Fibroblast of the conjunctiva (primary cell): ENCODE results near the gene DPH1.
A peak's percentile ranks its signal among the peaks of the same experiment; 100 is the strongest.
"Not testable (repeated sequence)": the region's sequence is repeated elsewhere in the genome, so short reads cannot be mapped to it uniquely, and the experiment has no call there.

Source experiments
- DNase-seq: peaks from one replicate; pipeline ENCODE4 v3.0.0-alpha.2; 2010; ENCODE audit warnings: low read depth

DPH1 gene

GRCh38 chr17:2008332-2009126 lies 21.4 kb upstream of the DPH1 start:
- DNase-seq, result no peak

DNA sequence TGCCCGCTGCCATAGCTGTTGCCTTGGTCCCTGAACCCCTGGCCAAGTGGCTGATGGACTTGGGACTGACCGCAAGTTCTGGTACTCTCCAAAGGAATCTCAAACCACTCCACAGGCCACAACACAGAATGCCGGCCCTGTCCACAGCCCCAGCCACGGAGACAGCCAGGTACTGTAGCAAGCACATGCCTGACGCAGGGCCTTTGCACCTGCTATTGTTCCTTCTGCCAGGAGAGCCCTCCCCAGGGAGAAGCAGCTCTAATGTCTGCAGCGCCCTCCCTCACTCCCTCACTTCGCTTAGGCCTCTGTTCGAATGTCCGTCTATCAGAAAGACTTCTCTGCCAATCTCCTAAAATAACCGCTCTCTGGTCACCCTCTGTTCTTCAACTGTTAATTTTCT lies 20.2 kb upstream of the DPH1 start:
- no peak for DNase-seq

GRCh38 chr17:2011411-2012371 lies 18.3 kb upstream of the DPH1 start:
- peak; percentile 68 for DNase-seq

GRCh38 chr17:2012499-2012898 lies 17.5 kb upstream of the DPH1 start:
- no peak for DNase-seq

DNA sequence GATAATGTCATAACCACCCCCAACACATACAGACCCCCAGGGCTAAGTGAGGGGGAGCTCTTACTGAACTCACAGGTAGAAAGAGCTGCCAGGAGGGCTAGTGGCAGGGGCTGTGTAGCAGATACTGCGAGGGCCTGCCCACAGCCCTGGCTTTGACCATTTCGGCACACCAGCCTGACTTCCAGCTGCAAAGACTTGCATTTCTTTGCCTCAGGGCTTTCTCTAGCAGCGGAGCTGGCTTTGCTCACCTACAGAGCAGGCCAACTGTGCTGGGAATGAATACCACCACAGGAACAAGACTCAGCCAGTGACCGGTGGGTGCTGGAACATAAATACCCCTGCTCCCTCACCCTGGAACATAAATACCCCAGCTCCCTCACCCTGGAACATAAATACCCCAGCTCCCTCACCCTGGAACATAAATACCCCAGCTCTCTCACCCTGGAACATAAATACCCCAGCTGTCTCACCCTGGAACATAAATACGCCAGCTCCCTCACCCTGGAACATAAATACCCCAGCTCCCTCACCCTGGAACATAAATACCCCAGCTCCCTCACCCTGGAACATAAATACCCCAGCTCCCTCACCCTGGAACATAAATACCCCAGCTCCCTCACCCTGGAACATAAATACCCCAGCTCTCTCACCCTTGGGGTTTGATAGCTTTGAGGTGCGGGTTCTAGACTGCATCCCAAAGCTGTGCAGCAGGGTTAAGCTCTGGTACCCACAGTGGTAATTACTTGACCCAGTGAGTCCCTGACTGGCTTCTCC lies 16.5 kb upstream of the DPH1 start:
- not testable (repeated sequence) for DNase-seq

- no peak for DNase-seq
Observed at GRCh38 chr17:2013994-2014317, 16.0 kb upstream of the DPH1 start.

GRCh38 chr17:2015314-2015713 lies 14.6 kb upstream of the DPH1 start:
- DNase-seq, result no peak

DNA sequence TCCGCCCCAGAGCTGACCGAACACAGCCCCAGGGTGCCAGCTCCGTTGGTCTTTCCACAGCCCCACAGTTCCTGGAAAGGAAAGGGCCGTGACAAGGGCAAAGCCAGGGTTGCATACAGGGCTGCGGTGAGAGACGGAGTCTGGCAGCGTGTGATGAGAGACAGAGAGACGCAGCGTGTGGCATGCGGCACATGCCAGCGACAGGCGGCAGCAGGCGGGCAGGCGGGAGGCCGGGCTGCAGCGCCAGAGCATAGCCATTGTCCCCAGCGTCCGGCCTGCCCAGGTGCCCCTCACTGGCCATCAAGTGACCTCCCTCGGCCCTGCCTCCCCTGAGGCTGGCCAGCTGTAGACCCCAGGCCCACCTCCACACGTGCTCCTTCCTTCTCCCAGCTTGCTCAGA lies 13.5 kb upstream of the DPH1 start:
- no peak for DNase-seq

GRCh38 chr17:2017274-2017941 lies 12.5 kb upstream of the DPH1 start:
- no peak for DNase-seq

DNA sequence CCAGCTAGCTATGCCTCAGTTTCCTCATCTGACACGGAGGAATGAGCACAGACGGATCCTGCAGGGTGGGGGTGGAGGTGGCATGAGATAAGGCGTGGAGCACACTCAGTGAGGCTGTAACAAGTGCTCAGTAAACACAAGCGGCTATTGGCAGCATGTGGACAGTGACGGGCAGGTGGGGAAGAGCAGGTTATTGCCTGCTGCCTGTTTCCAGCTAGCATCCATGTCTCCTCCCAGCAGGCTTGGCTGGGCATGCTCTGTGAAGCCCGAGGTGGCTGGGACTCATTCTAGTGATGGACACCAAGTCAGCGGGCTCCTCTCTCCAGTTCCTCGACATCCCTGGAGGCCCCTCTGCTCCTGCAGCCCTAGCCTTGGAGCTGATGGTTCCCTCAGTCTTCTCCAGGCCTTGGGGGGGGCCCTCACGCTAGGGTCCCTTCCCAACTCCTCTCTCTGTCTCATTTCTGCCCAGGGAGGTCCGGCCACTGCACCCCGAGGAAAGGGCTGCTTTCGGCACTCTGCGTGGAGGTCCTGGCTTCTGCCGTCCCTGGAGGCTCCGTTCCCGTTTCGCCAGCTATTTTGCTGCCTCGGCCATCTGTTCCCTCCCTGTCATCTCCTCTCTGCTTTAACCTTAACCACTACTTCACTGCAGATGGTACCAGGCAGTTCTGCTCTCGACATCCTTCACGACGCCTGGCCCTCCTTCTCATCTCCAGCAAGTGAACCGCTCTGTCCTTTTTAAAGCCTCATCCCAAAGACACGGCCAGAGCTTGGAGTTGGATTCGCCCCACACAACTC lies 11.0 kb upstream of the DPH1 start:
- no peak for DNase-seq

- no peak for DNase-seq
Observed at GRCh38 chr17:2019723-2020122, 10.2 kb upstream of the DPH1 start.

DNA sequence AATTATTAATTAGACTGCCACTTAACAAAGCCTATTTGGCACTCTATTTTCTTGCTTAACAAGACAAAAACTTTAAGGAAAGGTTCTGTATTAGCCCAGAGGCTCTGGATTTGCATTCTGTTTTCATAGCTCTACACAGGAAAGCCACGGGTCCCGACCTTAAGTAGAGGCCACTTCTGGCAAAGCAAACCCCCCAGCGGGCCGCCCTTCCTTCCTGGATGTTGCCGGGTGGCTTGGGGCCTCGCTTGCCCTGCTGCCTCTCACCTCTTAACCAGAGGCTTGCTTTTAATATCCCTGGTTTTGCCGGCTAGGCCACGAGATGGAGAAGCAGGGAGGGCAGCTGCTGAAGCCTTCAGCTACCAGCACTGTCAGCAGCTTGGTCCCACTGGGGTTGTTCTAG lies 9.2 kb upstream of the DPH1 start:
- no peak for DNase-seq

- no peak for DNase-seq
Observed at GRCh38 chr17:2022647-2023240, 7.2 kb upstream of the DPH1 start.

GRCh38 chr17:2023256-2023655 lies 6.7 kb upstream of the DPH1 start:
- no peak for DNase-seq

DNA sequence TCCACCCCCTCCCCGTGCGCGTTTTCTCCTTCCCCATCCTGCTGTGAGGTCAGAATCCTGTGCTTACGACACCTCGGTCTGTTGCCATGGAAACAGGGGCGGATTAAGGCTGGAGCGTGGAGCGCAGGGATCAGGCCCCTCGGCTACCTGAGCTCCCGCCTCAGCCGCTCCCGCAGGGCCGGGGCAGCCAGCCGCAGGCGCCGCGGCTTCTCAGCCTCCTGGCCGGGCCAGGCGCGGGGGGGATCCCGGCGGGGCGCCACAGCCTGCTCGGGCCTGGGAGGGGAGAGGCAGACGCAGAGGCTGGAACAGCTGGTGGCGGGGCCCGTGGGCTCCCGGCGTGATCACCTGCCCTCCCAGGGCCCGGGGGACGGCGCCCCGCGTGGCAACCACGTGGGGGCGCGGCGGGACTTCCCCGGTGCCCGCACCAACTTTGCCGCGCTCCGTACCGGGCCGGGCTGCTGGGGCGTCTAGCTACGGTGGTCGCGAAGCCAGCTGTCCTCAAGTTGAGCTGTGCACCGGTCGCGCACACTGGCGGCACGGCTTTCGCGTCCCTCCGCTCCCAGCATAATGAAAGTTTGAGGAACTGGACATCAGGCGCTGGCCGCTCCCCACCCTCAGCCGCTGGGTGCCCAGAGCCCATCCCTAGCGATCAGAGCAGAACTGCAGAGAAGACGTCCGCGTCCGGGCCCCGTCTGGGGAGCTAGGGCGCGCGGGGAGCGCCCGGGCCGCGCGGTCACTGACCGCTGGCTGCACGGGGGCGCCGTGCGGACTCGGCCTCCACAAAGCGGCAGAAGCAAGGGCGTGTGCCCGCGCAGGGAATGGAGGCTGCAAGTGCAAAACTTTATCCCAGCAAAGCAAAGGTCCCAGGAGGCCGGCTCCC lies 6.0 kb upstream of the DPH1 start:
- DNase-seq, result no peak

- DNase-seq, result no peak
Observed at GRCh38 chr17:2024572-2025219, 5.3 kb upstream of the DPH1 start.

GRCh38 chr17:2025220-2025621 lies 4.7 kb upstream of the DPH1 start, which contains the start of gene RTN4RL1:
Gene RTN4RL1 (minus strand): TSS chr17:2025334. CDS start chr17:2024865, 469 bp downstream.
- no peak for DNase-seq

DNA sequence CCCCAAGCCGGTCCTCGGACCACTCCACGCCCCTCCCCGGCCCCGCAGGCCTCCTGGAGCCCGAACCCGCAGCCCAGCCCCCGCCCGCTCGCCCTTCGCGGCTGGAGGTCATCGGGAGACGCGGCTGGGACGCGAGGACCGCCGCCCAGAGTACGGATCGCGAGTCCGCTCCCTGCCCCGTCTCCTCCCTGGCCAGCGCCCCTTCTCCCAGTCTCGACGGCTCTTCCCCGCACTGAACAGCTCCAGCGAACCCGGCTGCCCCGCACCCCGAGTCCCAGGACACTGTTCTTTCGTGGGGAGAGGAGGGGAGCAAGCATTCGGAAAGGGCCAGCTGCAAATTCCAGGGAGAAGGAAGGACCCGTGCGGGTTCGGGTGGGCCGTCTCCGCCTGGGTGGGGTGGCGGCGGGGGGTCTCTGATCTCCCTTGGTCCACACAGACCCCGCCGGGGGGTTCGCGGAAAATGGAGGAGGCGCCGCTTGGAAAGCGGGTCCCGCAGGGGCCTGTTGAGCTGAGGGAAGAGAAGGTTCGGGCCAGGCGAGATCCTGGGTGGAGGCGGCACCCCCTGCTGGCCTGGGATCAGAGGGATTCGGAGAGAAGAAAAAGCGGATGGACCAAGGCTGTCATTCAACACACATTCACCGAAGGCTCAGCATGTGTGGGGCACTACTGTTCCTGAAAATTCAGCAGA lies 4.2 kb upstream of the DPH1 start:
- peak; percentile 37 for DNase-seq
